Skeletal muscle cell (primary cell): ENCODE measurements around the gene EMILIN1.
"Not testable (repeated sequence)": the region's sequence is repeated elsewhere in the genome, so short reads cannot be mapped to it uniquely, and the experiment has no call there.

Source experiments
- DNase-seq: peaks from one replicate; pipeline ENCODE4 v3.0.0-alpha.2; 2010; ENCODE audit warnings: low read depth
- H3K4me3 ChIP-seq: 2 replicates; pipeline ENCODE4 v1.5.1; 2011; ENCODE audit warnings: low read depth, mild to moderate bottlenecking, control low read depth, low read length, moderate library complexity

The EMILIN1 gene

GRCh38 chr2:27089111-27089954, 10.9 kb downstream of the EMILIN1 start:
- no peak for DNase-seq
- no peak overlapping the region for H3K4me3 ChIP-seq

GRCh38 chr2:27091746-27092695, 13.6 kb downstream of the EMILIN1 start:
- no peak overlapping the region for H3K4me3 ChIP-seq
- DNase-seq: no peak

- H3K4me3 ChIP-seq: no peak overlapping the region
- no peak for DNase-seq
These were observed 14.4 kb downstream of the EMILIN1 start for GRCh38 chr2:27092696-27093429.

- no peak for DNase-seq
- H3K4me3 ChIP-seq: no peak overlapping the region
These were observed 15.3 kb downstream of the EMILIN1 start for GRCh38 chr2:27093430-27094352.

GRCh38 chr2:27094353-27094984, 16.1 kb downstream of the EMILIN1 start:
- H3K4me3 ChIP-seq: no peak overlapping the region
- DNase-seq: no peak

- DNase-seq: no peak
- H3K4me3 ChIP-seq: no peak overlapping the region
These were observed 17.0 kb downstream of the EMILIN1 start for GRCh38 chr2:27095427-27095744.

- no peak for DNase-seq
These were observed 17.6 kb downstream of the EMILIN1 start for GRCh38 chr2:27095745-27096651.

GRCh38 chr2:27096748-27097297, 18.4 kb downstream of the EMILIN1 start:
- no peak for DNase-seq
- no peak overlapping the region for H3K4me3 ChIP-seq

More at GRCh38 chr2:27095745-27096651, 17.6 kb downstream of the EMILIN1 start:
- peak overlapping the region; percentile 20 for H3K4me3 ChIP-seq

GRCh38 chr2:27097341-27097740, 18.9 kb downstream of the EMILIN1 start:
- H3K4me3 ChIP-seq: no peak overlapping the region
- DNase-seq: no peak

- no peak for DNase-seq
These were observed 21.0 kb downstream of the EMILIN1 start for GRCh38 chr2:27099334-27099955.

GRCh38 chr2:27100036-27100435, 21.6 kb downstream of the EMILIN1 start:
- no peak for DNase-seq
- H3K4me3 ChIP-seq: no peak overlapping the region

More at GRCh38 chr2:27099334-27099955, 21.0 kb downstream of the EMILIN1 start:
- no peak overlapping the region for H3K4me3 ChIP-seq

- H3K4me3 ChIP-seq: no peak overlapping the region
- no peak for DNase-seq
These were observed 23.9 kb downstream of the EMILIN1 start for GRCh38 chr2:27102329-27102728.

- no peak overlapping the region for H3K4me3 ChIP-seq
- DNase-seq: no peak
These were observed 27.6 kb downstream of the EMILIN1 start for GRCh38 chr2:27105981-27106380.

- no peak for DNase-seq
- H3K4me3 ChIP-seq: no peak overlapping the region
These were observed 29.8 kb downstream of the EMILIN1 start for GRCh38 chr2:27108221-27108620.

GRCh38 chr2:27109083-27109482, 30.7 kb downstream of the EMILIN1 start:
- no peak for DNase-seq
- H3K4me3 ChIP-seq: no peak overlapping the region

- not testable (repeated sequence) for H3K4me3 ChIP-seq, DNase-seq
These were observed 32.4 kb downstream of the EMILIN1 start for GRCh38 chr2:27110603-27111352.
